GM12872 (cell line): ENCODE results near the gene PARD3.

ENCODE experiments used
- TF ChIP-seq, protein P1 (sequence below): IDR thresholded peaks from 3 replicates; pipeline ENCODE4 v1.5.1; 2011; ENCODE audit warnings: low read depth, mild to moderate bottlenecking, low read length, moderate library complexity; ENCODE audit not compliant: insufficient read depth

PARD3 gene

DNA sequence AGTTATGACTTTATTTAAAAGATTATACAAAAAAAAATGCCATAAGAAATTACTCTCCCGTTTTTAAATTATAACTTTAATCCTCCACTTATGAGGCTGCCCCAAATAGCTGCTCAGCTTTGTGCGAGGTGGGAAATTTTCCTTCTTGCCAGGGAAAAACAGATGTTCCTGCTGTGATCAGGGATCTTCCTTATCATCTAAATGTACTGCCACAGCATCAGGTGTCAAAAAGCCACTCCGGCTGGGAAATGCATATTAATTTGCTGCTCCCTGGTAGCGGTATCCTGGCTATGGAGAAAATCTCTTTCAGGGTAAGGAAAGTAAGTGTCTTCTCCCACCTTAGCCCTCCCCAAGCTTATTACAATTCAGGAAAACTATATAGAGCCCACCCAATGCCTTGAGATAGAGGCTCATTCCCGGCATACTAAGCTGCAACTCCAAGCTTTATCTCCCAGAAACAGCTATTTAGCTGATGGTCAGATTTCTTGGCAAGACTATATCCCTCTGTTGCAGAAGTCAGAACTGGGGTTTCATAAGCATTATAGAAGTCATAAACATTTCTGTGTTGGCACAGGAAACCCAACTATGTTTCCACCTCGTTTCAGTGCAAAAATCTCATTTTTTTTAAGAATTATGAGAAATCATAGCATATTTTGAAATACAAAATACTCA lies 360.4 kb downstream of the PARD3 start:
- TF ChIP-seq, protein P1, sequence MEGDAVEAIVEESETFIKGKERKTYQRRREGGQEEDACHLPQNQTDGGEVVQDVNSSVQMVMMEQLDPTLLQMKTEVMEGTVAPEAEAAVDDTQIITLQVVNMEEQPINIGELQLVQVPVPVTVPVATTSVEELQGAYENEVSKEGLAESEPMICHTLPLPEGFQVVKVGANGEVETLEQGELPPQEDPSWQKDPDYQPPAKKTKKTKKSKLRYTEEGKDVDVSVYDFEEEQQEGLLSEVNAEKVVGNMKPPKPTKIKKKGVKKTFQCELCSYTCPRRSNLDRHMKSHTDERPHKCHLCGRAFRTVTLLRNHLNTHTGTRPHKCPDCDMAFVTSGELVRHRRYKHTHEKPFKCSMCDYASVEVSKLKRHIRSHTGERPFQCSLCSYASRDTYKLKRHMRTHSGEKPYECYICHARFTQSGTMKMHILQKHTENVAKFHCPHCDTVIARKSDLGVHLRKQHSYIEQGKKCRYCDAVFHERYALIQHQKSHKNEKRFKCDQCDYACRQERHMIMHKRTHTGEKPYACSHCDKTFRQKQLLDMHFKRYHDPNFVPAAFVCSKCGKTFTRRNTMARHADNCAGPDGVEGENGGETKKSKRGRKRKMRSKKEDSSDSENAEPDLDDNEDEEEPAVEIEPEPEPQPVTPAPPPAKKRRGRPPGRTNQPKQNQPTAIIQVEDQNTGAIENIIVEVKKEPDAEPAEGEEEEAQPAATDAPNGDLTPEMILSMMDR: no peak

DNA sequence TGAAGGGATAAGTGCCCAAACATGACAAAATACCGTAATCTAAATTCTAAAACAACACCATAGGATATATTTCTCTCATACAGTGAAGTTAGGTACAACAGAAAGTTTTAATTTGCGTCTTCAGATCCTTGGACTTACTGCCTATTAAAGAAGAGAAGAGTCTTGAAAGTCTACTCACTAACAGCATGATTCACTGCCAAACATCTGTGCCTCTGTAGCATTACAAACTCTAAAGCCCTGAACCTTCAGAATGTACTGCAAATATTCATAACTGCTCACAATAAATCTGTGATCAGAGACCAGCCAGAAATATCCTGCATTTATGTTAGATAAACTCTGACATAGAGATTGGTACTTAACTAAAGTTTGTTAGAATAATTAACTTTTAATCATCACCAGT lies 365.3 kb downstream of the PARD3 start:
- TF ChIP-seq, protein P1: no peak

DNA sequence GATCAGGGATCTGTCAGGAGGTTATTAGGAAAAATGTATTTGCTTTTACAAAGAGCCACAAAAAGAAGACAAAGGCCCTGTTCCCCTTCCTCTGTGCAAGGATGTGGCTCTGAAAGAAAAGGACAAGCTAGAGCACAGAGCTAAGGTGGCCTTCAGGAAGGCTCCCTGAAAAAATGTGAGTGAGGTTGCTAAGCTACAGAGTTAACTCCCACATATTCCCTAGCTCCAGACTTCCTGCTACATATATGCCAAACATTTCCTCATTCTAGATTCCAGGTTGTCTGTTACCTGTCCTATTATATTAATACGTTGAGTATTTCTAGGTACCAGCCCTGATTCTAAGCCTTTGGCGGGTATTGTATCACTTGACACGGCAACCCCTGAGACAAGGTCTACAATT lies 369.0 kb downstream of the PARD3 start:
- TF ChIP-seq, protein P1: no peak

DNA sequence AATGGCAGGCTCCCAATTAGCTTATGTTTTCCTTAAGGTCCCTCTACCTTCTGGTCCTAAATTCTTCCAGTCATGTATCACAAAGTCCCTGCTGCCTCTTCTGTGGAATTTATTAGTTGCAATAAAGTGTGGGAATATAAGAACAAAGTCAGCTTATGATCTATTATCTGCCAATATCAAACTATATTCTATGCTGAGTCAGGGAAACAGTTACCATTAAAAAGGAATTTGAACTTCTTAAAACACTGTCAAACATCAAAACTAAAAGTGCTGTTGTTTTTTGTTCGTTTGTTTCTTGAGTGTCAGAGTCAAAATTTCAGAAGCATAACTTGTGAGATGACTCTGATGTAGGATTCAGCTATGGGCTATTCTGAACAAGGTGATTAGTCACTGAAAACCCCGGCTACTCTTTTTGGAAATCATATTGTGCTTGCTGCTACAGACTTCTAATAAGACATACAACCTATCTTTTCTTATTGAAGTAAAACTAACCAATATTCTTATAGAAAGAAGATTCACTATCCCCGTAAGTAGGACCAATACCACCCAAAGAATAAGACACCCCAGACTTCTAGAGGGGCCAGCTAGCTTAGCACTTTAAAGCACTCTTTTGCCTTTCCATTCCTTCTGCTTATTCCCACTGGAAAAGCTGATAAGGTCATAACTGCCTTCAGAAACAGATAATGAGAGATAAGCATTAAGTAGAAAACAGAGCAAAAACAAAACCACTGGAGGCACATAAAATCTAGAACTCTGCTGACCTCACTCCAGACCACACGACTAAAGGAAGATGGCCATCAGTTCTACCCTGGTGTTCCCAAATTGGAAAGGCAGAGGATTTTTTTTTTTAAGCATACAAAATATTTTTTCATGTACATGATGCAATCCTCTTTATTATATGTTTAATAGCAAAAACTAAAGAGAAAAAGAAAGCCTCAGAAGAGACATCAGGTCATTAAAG lies 370.6 kb downstream of the PARD3 start:
- TF ChIP-seq, protein P1: no peak

DNA sequence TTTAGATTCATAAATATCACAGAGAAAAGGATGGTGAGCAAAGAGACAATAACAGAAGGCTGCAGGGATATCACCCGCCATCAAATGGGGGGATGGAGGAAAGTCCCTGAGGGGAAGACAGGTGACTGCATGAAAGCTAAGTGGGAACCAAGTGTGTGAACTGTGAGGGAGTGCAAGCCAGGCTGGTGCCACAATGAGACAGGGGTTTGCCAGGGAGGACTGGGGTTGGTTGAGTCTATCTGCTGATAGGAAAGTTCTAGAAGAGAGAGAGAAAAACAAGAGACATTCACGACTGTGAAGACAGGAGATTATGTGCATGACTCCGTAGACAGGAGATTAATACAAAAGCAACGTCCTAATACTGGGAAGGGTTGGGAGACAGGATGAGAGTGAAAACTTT lies 376.4 kb downstream of the PARD3 start:
- TF ChIP-seq, protein P1: no peak

DNA sequence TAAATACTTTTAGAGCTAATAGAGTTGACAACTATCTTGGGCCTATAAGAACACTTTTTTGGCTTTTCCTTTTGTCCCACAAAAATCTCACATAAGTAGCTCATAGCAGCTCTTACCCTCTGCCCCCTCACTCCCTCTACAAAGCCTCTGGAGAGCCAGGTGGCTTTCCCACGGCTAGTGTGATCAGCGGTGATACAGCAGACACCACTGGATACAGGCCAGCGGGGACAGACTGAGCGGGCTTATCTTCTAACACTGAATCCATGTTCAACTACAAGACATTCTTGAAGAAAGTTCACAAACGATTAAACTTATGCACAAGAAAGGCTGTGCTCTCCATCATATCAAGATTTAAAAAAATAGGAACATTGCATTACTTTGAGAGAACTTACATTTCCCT lies 377.2 kb downstream of the PARD3 start:
- TF ChIP-seq, protein P1: no peak

DNA sequence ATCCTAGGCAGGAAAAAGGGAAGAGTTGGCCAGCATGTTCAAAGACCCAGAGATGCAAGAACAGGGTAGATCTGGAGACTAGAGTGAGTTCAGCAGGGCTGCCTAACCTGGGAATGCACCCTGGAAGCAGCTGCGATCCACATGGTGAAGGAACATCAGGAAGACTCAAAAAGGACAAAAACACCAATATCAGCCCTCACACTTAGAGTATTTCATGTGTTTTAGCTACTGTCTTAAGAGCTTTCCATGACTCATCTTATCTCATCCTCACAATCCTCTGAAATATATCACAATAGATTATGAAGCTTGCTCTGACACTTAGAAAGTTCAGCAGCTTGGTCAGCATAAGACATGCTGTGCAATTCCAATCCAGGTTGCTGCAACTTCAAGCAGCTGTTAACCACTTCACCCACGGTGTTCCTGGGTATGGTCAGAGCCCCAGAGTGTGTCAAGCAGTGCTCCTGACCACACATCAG lies 380.9 kb downstream of the PARD3 start:
- TF ChIP-seq, protein P1: no peak
